Common myeloid progenitor, CD34-positive (primary cell): Measurements from ENCODE around the gene PFN1.
A peak's percentile ranks its signal among the peaks of the same experiment; 100 is the strongest.

Experiments used
- CTCF ChIA-PET: fragments of 350-600 bp; sonication (Branson Sonifier 250); formaldehyde crosslinking; loops from one replicate; lab custom pipeline; 2021; ENCODE audit warnings: antibody characterized with exemption; lab: Charles Lee
- POLR2A ChIA-PET: fragments of 350-600 bp; sonication (Branson Sonifier 250); formaldehyde crosslinking; loops from one replicate; lab custom pipeline; 2021; ENCODE audit warnings: antibody characterized with exemption; lab: Charles Lee
- DNase-seq, 3 donors: peaks; one replicate each; pipeline versions ENCODE4 v3.0.0 to v3.0.0-alpha.2; 2013
- H3K27ac ChIP-seq, 2 experiments: 1 replicate in 1 of 2; 2 replicates in 1 of 2; pipeline ENCODE4 v1.7.0; 2013; ENCODE audit warnings: inconsistent platforms in 2 of 2, low read length in 2 of 2, mild to moderate bottlenecking in 2 of 2, low read depth in 1 of 2, moderate library complexity in 1 of 2; ENCODE audit not compliant: severe bottlenecking in 2 of 2, insufficient read depth in 1 of 2, poor library complexity in 1 of 2
- H3K27me3 ChIP-seq, 5 experiments: replicated peaks in 2 of 5; 1 replicate in 3 of 5; 2 replicates in 2 of 5; pipeline versions ENCODE4 v1.6.1 to v1.7.0; 2013; ENCODE audit warnings: low read length in 4 of 5, mild to moderate bottlenecking in 2 of 5, moderate library complexity in 2 of 5, inconsistent platforms in 1 of 5; ENCODE audit not compliant: insufficient read depth in 5 of 5, control insufficient read depth in 4 of 5
- H3K36me3 ChIP-seq, 4 experiments: 1 replicate in 2 of 4; 2 replicates in 2 of 4; pipeline versions ENCODE4 v1.6.1 to v1.7.0; 2013; ENCODE audit warnings: low read length in 3 of 4, control low read depth in 1 of 4, mild to moderate bottlenecking in 1 of 4; ENCODE audit not compliant: control insufficient read depth in 4 of 4, insufficient read depth in 4 of 4
- H3K4me1 ChIP-seq, 4 experiments: 1 replicate in 3 of 4; 2 replicates in 1 of 4; pipeline versions ENCODE4 v1.6.1 to v1.7.1; 2013; ENCODE audit warnings: low read length in 3 of 4, mild to moderate bottlenecking in 3 of 4, control low read depth in 1 of 4, inconsistent platforms in 1 of 4, moderate library complexity in 1 of 4; ENCODE audit not compliant: control insufficient read depth in 4 of 4, insufficient read depth in 4 of 4; ENCODE audit errors: control extremely low read depth in 1 of 4
- H3K4me3 ChIP-seq, 7 experiments: 1 replicate in 4 of 7; 2 replicates in 3 of 7; pipeline versions ENCODE4 v1.5.1 to v1.7.0; 2013; ENCODE audit warnings: mild to moderate bottlenecking in 7 of 7, low read length in 6 of 7, moderate library complexity in 6 of 7, inconsistent platforms in 2 of 7, low read depth in 2 of 7, control low read depth in 1 of 7; ENCODE audit not compliant: insufficient read depth in 4 of 7, control insufficient read depth in 1 of 7; ENCODE audit errors: extremely low read depth in 1 of 7
- H3K9me3 ChIP-seq, 5 experiments: 1 replicate in 4 of 5; 2 replicates in 1 of 5; pipeline versions ENCODE4 v1.6.1 to v1.7.1; 2013; ENCODE audit warnings: low read length in 4 of 5, mild to moderate bottlenecking in 2 of 5, inconsistent platforms in 1 of 5, low read depth in 1 of 5, moderate library complexity in 1 of 5; ENCODE audit not compliant: control insufficient read depth in 4 of 5, insufficient read depth in 2 of 5; ENCODE audit errors: control extremely low read depth in 1 of 5
- WGBS: methylation state at CpG from one replicate; pipeline ENCODE4 v1.1.5; 2013; ENCODE audit not compliant: insufficient coverage; 5-methylcytosine and 5-hydroxymethylcytosine counted together

PFN1 gene

GRCh38 chr17:4947010-4947410, 1.3 kb downstream of the PFN1 start:
- Histone ChIP-seq H3K27me3 (no peaks in the 10 kb centered on the region), H3K27ac (peak overlapping the region; percentile 33 to 87), H3K36me3 (peaks cover 0 to 45% (median 29%) of the 10 kb centered on the region in 4 experiments), H3K4me1 (peaks cover 30 to 78% (median 74%) of the 10 kb centered on the region in 4 experiments), H3K9me3 (no peaks in the 10 kb centered on the region), H3K4me3 (peak overlapping the region; percentile 8 to 98 (median 90))
- WGBS, result 0% methylated on average over 5 of the region's 7 CpGs
- no peak for DNase-seq
- POLR2A ChIA-PET, result interaction anchor here (1.1 to 1.3 kb wide), 2 partner anchors 21 to 48 kb away, joined by 4 read pairs; partner anchors contain the start of genes C17orf107 and SPAG7
- CTCF ChIA-PET, result interaction anchor here (1.1 to 1.7 kb wide), 8 partner anchors 8 to 114 kb away, joined by 3 to 8 read pairs (median 4); no protein-coding TSS in a partner anchor

DNA sequence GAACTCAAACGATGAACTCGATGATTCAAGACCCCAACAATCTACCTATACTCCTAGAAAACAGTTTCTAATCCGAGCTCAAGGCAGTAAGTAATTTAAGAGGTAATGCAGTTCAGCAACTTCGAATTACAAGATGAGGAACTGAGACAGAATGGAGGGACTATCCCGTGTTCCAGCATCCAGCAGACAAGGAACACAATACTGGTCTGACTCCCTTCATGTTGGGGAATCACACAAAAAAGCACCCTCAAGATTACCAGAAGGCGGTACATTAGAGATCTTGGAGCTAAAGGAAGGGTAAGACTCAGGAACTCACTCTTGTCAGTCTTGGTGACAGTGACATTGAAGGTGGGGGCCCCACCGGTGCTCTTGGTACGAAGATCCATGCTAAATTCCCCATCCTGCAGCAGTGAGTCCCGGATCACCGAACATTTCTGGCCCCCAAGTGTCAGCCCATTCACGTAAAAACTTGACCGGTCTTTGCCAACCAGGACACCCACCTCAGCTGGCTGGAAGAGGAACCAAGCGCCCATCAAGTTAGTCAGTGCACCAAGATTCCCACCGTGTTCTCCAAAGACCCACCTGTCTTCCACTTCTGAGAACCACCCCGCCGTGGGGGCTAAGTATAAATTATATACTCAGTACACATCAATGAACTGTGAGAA, 1.9 kb downstream of the PFN1 start:
- WGBS, result 47% methylated on average over 10 of the region's 16 CpGs
- Histone ChIP-seq H3K4me1 (peaks cover 30 to 80% (median 78%) of the 10 kb centered on the region in 4 experiments), H3K36me3 (peaks cover 0 to 46% (median 29%) of the 10 kb centered on the region in 4 experiments), H3K27ac (peak overlapping the region; percentile 33 to 87), H3K27me3 (no peaks in the 10 kb centered on the region), H3K4me3 (peak overlapping the region in 6 of 7 experiments; percentile 72 to 98 (median 93)), H3K9me3 (no peaks in the 10 kb centered on the region)
- no peak for DNase-seq
- CTCF ChIA-PET, result interaction anchor here (1.1 to 1.7 kb wide), 8 partner anchors 9 to 114 kb away, joined by 3 to 8 read pairs (median 4); no protein-coding TSS in a partner anchor
- POLR2A ChIA-PET, result interaction anchor here (1.1 to 1.3 kb wide), 2 partner anchors 21 to 47 kb away, joined by 4 read pairs; partner anchors contain the start of genes C17orf107 and SPAG7

DNA sequence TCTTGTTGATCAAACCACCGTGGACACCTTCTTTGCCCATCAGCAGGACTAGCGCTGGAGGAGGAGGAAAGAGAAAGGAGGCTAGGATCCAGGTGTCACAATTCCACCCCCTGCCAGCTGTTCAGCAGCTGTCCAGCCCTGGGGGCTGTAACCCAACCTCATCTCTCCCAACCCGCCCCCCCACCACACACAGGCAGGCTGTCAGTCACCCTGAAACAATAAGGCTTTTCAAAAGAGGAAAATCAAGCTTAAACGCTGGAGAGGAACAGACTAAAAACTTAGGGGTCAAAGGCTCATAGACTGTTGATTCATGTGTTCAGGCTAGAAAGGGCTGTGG, 2.4 kb downstream of the PFN1 start:
- no peak for DNase-seq
- ChIA-PET CTCF (interaction anchor here (1.2 to 1.7 kb wide), 3 partner anchors 9 to 21 kb away, joined by 4 to 8 read pairs (median 5); no protein-coding TSS in a partner anchor), POLR2A (interaction anchor here (1.3 kb wide), 1 partner anchor 22 kb away, joined by 4 read pairs; the partner anchor contains the start of gene SPAG7)
- no peaks in the 10 kb centered on the region for H3K9me3 ChIP-seq
- peaks cover 34 to 80% (median 79%) of the 10 kb centered on the region in 4 experiments for H3K4me1 ChIP-seq
- no CpG with 5 or more reads among the region's 4 CpGs for WGBS
- H3K27me3 ChIP-seq, result no peaks in the 10 kb centered on the region
- peak overlapping the region in 5 of 7 experiments; percentile 72 to 98 (median 90) for H3K4me3 ChIP-seq
- H3K36me3 ChIP-seq, result peaks cover 0 to 46% (median 29%) of the 10 kb centered on the region in 4 experiments
- peak overlapping the region; percentile 27 to 87 for H3K27ac ChIP-seq

DNA sequence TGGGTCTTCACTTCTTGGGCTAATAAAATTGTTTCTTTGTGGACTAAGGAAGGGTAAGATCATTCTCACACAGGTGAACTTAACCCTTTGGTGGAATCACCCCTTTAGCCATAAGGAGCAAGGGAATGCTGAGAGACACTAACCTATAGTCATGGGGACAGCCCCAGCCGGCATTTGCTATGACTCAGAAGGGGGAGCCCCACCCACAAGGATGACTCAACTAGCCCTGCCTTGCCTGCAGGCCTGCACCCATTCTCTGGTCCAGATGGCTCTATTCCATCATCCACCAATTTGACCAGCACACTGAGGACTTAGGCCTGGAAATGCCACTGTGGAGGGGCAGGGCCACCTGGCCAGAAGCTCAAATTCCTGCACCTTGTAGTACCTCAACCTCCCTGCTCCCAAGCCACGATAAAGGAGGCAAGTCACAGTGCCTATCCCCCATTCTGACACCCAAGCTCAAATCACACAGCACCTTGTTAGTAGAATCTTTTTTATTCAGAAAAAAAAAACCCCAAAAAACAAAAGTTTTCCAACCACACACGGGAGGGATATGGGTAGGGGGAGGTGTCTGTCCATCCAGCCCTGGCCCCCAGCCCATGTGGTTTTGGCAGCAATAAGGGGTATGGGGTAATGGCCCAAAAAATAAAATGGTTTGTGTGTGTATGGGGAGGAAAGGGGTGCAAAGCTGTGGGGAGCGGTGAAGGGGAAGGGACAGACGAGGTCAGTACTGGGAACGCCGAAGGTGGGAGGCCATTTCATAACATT, 3.0 kb downstream of the PFN1 start:
- ChIA-PET CTCF (interaction anchor here (0.6 to 1.2 kb wide), 3 partner anchors 10 to 37 kb away, joined by 3 to 5 read pairs (median 4); no protein-coding TSS in a partner anchor), POLR2A (interaction anchor here (1.3 kb wide), 1 partner anchor 22 kb away, joined by 4 read pairs; the partner anchor contains the start of gene SPAG7)
- peak overlapping the region in 5 of 7 experiments; percentile 13 to 98 (median 65) for H3K4me3 ChIP-seq
- peak overlapping the region; percentile 48 to 87 for H3K27ac ChIP-seq
- H3K9me3 ChIP-seq, result no peaks in the 10 kb centered on the region
- no peaks in the 10 kb centered on the region for H3K27me3 ChIP-seq
- DNase-seq, result peak in 2 of 3 donors; percentile 71 to 74
- WGBS, result 10% methylated on average over 2 of the region's 7 CpGs
- H3K36me3 ChIP-seq, result peaks cover 0 to 46% (median 29%) of the 10 kb centered on the region in 4 experiments
- peaks cover 32 to 76% (median 75%) of the 10 kb centered on the region in 4 experiments for H3K4me1 ChIP-seq

- H3K27me3 ChIP-seq, result no peaks in the 10 kb centered on the region
- WGBS, result 11% methylated on average over 4 of the region's 8 CpGs
- H3K36me3 ChIP-seq, result peaks cover 0 to 46% (median 29%) of the 10 kb centered on the region in 4 experiments
- ChIA-PET POLR2A (interaction anchor here (1.1 kb wide), 1 partner anchor 8 kb away, joined by 4 read pairs; no protein-coding TSS in a partner anchor), CTCF (interaction anchor here (0.6 to 1.1 kb wide), 2 partner anchors 11 to 36 kb away, joined by 3 to 4 read pairs; no protein-coding TSS in a partner anchor)
- H3K27ac ChIP-seq, result peak overlapping the region; percentile 48 to 87
- H3K4me3 ChIP-seq, result peak overlapping the region in 6 of 7 experiments; percentile 13 to 98 (median 50)
- no peak for DNase-seq
- H3K4me1 ChIP-seq, result peaks cover 32 to 74% (median 71%) of the 10 kb centered on the region in 4 experiments
- H3K9me3 ChIP-seq, result no peaks in the 10 kb centered on the region
Measured at GRCh38 chr17:4944554-4945175, 3.7 kb downstream of the PFN1 start.

- H3K4me1 ChIP-seq, result peaks cover 32 to 77% (median 72%) of the 10 kb centered on the region in 4 experiments
- peak overlapping the region; percentile 48 to 87 for H3K27ac ChIP-seq
- H3K9me3 ChIP-seq, result no peaks in the 10 kb centered on the region
- H3K27me3 ChIP-seq, result no peaks in the 10 kb centered on the region
- no CpG with 5 or more reads among the region's 3 CpGs for WGBS
- POLR2A ChIA-PET, result interaction anchor here (1.1 kb wide), 1 partner anchor 8 kb away, joined by 4 read pairs; no protein-coding TSS in a partner anchor
- peak overlapping the region in 6 of 7 experiments; percentile 13 to 98 (median 50) for H3K4me3 ChIP-seq
- H3K36me3 ChIP-seq, result peaks cover 0 to 46% (median 29%) of the 10 kb centered on the region in 4 experiments
- CTCF ChIA-PET, result interaction anchor here (1.1 to 1.2 kb wide), 2 partner anchors 11 to 12 kb away, joined by 4 read pairs; no protein-coding TSS in a partner anchor
- DNase-seq, result peak in 2 of 3 donors; percentile 69 to 73
Measured at GRCh38 chr17:4944163-4944553, 4.2 kb downstream of the PFN1 start.
